ENCODE data around the gene SEMA5B. TPM values are rescaled to one million over a fixed set of nuclear protein-coding genes. Genes with fewer than 3 reads are reported as not detected.

The SEMA5B gene
- total and polyA plus RNA-seq, 4 donors, result 0.20 to 1.1 (median 0.23) TPM

DNA sequence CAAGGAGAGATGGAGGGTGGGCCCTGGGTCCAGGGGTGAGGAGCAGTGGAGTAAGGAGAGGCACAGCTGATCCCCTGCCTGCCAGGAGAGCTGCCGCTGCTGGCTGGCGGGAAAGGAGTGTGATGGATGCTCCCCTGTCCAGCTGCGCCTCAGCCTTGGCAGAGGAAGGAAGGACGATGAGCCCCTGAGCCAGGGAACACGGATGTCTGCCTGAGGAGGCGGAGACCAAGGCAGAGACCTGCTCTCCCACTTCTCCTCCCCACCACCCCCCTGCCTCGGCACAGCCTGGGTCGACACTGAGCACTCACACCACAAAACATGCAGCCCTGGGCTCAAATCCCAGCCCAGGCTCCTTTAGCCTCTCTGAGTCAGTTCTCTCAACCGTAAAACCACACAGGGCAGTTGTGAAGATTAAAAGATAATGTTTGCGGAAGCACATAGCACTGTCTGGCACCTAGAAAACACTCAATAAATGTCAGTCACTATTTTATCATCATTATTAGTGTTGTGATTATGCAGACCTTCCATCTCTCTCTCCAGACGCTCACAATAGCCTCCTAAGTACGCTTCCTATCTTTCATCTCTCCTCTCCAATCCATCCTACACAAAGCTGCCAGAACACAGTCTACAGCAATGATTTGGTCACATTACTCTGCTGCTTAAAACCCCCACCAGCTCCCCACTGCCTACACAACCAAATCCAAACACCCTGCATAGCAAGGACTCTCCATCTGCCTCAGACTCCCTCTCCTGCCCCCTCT, 52.2 kb downstream of the SEMA5B start:
- TF ChIP-seq, protein P1, sequence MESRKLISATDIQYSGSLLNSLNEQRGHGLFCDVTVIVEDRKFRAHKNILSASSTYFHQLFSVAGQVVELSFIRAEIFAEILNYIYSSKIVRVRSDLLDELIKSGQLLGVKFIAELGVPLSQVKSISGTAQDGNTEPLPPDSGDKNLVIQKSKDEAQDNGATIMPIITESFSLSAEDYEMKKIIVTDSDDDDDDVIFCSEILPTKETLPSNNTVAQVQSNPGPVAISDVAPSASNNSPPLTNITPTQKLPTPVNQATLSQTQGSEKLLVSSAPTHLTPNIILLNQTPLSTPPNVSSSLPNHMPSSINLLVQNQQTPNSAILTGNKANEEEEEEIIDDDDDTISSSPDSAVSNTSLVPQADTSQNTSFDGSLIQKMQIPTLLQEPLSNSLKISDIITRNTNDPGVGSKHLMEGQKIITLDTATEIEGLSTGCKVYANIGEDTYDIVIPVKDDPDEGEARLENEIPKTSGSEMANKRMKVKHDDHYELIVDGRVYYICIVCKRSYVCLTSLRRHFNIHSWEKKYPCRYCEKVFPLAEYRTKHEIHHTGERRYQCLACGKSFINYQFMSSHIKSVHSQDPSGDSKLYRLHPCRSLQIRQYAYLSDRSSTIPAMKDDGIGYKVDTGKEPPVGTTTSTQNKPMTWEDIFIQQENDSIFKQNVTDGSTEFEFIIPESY (IDR thresholded peaks at IDR 0.05), result no peak
- TF ChIP-seq GABPA (IDR thresholded peaks at IDR 0.05 in 1 of 2, conservative IDR thresholded peaks at IDR 0.05 in 1 of 2), result no peak
- TF ChIP-seq HNF4G (IDR thresholded peaks at IDR 0.05), result no peak
- no peak for TF ChIP-seq HNF4A (conservative IDR thresholded peaks at IDR 0.05)
- H3K4me1 ChIP-seq (ENCODE audit: control insufficient read depth in 4 of 4, insufficient read depth in 4 of 4, low read length in 3 of 4), result no peaks in the 10 kb centered on the region
- no peak overlapping the region for H3K4me3 ChIP-seq (ENCODE audit: low read depth in 1 of 3, low read length in 3 of 3)
- 60% methylated on average over 12 of the region's 12 CpGs for WGBS
- H3K27me3 ChIP-seq (ENCODE audit: control insufficient read depth in 4 of 4, insufficient read depth in 4 of 4, low read length in 3 of 4), result no peaks in the 10 kb centered on the region
- no peaks in the 10 kb centered on the region for H3K9me3 ChIP-seq (ENCODE audit: control insufficient read depth in 4 of 4, low read length in 3 of 4)
- H3K36me3 ChIP-seq (ENCODE audit: control insufficient read depth in 4 of 4, insufficient read depth in 3 of 4, low read depth in 1 of 4, low read length in 3 of 4), result no peaks in the 10 kb centered on the region
- H3K9ac ChIP-seq (ENCODE audit: low read depth in 1 of 2, low read length in 2 of 2), result no peak overlapping the region
- no peak for DNase-seq (ENCODE audit: low spot score)
- no peak overlapping the region for H3K27ac ChIP-seq (ENCODE audit: low read depth in 1 of 2, low read length in 2 of 2)

DNA sequence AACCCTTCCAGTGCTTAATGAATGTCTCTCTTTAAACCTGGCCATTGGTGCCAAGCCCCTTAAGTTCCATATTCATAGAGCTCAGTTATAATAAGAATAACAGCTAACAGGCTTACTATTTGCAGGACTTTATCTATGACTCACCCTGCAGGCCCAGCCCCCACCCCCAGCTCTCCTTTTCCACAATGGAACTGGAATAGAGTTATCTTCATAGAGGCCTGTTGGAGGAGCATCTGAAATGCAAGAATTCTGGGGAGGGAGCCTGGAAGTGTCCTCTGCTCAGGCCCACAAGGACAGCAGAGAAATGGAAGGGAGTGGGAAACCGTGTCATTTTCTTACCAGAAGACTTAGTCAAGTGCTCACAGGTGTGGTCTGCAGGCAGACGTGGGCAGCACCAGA, 52.8 kb downstream of the SEMA5B start:
- 67% methylated on average over 2 of the region's 2 CpGs for WGBS
- H3K27me3 ChIP-seq (ENCODE audit: control insufficient read depth in 4 of 4, insufficient read depth in 4 of 4, low read length in 3 of 4), result no peaks in the 10 kb centered on the region
- no peak overlapping the region for H3K4me3 ChIP-seq (ENCODE audit: low read depth in 1 of 3, low read length in 3 of 3)
- no peaks in the 10 kb centered on the region for H3K4me1 ChIP-seq (ENCODE audit: control insufficient read depth in 4 of 4, insufficient read depth in 4 of 4, low read length in 3 of 4)
- H3K27ac ChIP-seq (ENCODE audit: low read depth in 1 of 2, low read length in 2 of 2), result no peak overlapping the region
- TF ChIP-seq, protein P1 (IDR thresholded peaks at IDR 0.05), result no peak
- TF ChIP-seq YY1 (IDR thresholded peaks at IDR 0.05), result no peak
- peak in 1 of 2 donors; percentile 32 for TF ChIP-seq JUND (IDR thresholded peaks at IDR 0.05)
- no peak for TF ChIP-seq HNF4A (conservative IDR thresholded peaks at IDR 0.05)
- TF ChIP-seq, protein P2, sequence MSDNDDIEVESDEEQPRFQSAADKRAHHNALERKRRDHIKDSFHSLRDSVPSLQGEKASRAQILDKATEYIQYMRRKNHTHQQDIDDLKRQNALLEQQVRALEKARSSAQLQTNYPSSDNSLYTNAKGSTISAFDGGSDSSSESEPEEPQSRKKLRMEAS (IDR thresholded peaks at IDR 0.05), result no peak
- no peak for TF ChIP-seq NR2F2 (IDR thresholded peaks at IDR 0.05)
- TF ChIP-seq RXRA (IDR thresholded peaks at IDR 0.05), result no peak
- TF ChIP-seq RAD21 (IDR thresholded peaks at IDR 0.05), result no peak
- H3K36me3 ChIP-seq (ENCODE audit: control insufficient read depth in 4 of 4, insufficient read depth in 3 of 4, low read depth in 1 of 4, low read length in 3 of 4), result no peaks in the 10 kb centered on the region
- no peak overlapping the region for H3K9ac ChIP-seq (ENCODE audit: low read depth in 1 of 2, low read length in 2 of 2)
- no peaks in the 10 kb centered on the region for H3K9me3 ChIP-seq (ENCODE audit: control insufficient read depth in 4 of 4, low read length in 3 of 4)
- no peak for DNase-seq (ENCODE audit: low spot score)

DNA sequence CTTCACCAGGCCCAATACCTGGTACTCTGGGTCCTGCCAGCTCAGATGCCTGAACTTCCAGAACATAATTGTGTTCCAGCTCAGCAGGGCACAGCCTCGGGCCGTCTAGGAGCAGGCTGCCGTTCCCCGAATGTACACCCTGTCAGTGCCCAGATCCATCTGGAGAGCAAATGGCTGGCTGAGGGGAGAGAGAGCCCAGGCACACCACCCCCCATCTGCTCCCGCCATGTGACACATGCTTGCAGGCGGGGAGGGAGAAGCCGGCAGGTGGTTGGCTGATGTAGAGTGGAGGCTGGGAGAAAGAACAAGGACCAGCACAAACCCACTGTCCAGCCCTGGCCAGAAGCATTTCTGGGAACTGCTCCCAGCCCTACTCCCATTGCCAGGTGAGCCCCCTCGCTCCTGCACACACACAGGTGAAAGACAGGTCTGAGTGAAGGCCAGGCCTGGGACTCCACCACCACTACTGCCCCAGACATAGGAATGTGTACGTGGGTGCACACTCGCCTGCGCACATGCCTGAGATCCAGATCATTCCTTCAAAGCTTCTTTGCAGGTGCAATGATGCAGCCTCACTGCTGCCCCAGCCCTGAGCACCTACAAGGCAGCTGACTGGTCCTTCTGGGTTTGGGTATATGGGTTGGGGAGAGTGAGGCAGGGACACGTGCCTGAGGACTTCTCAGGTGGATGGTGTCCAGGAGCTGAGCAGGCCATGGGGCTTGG, 53.5 kb downstream of the SEMA5B start:
- WGBS, result 95% methylated on average over 12 of the region's 12 CpGs
- no peak for DNase-seq (ENCODE audit: low spot score)
- Histone ChIP-seq H3K27ac (ENCODE audit: low read depth in 1 of 2, low read length in 2 of 2) (no peak overlapping the region), H3K36me3 (ENCODE audit: control insufficient read depth in 4 of 4, insufficient read depth in 3 of 4, low read depth in 1 of 4, low read length in 3 of 4) (no peaks in the 10 kb centered on the region), H3K27me3 (ENCODE audit: control insufficient read depth in 4 of 4, insufficient read depth in 4 of 4, low read length in 3 of 4) (no peaks in the 10 kb centered on the region), H3K4me1 (ENCODE audit: control insufficient read depth in 4 of 4, insufficient read depth in 4 of 4, low read length in 3 of 4) (no peaks in the 10 kb centered on the region), H3K9me3 (ENCODE audit: control insufficient read depth in 4 of 4, low read length in 3 of 4) (no peaks in the 10 kb centered on the region), H3K4me3 (ENCODE audit: low read depth in 1 of 3, low read length in 3 of 3) (no peak overlapping the region), H3K9ac (ENCODE audit: low read depth in 1 of 2, low read length in 2 of 2) (no peak overlapping the region)
- TF ChIP-seq, protein P3, sequence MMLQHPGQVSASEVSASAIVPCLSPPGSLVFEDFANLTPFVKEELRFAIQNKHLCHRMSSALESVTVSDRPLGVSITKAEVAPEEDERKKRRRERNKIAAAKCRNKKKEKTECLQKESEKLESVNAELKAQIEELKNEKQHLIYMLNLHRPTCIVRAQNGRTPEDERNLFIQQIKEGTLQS (IDR thresholded peaks at IDR 0.05), result no peak
- TF ChIP-seq RAD21 (IDR thresholded peaks at IDR 0.05) (no peak), FOXA1 (IDR thresholded peaks at IDR 0.05) (no peak), HNF4A (conservative IDR thresholded peaks at IDR 0.05) (no peak), JUND (IDR thresholded peaks at IDR 0.05) (no peak), HNF4G (IDR thresholded peaks at IDR 0.05) (no peak), RXRA (IDR thresholded peaks at IDR 0.05) (no peak), NR2F2 (IDR thresholded peaks at IDR 0.05) (no peak), YY1 (IDR thresholded peaks at IDR 0.05) (no peak), EGR1 (IDR thresholded peaks at IDR 0.05; ENCODE audit: low read depth in 2 of 2) (no peak)
- TF ChIP-seq, protein P4, sequence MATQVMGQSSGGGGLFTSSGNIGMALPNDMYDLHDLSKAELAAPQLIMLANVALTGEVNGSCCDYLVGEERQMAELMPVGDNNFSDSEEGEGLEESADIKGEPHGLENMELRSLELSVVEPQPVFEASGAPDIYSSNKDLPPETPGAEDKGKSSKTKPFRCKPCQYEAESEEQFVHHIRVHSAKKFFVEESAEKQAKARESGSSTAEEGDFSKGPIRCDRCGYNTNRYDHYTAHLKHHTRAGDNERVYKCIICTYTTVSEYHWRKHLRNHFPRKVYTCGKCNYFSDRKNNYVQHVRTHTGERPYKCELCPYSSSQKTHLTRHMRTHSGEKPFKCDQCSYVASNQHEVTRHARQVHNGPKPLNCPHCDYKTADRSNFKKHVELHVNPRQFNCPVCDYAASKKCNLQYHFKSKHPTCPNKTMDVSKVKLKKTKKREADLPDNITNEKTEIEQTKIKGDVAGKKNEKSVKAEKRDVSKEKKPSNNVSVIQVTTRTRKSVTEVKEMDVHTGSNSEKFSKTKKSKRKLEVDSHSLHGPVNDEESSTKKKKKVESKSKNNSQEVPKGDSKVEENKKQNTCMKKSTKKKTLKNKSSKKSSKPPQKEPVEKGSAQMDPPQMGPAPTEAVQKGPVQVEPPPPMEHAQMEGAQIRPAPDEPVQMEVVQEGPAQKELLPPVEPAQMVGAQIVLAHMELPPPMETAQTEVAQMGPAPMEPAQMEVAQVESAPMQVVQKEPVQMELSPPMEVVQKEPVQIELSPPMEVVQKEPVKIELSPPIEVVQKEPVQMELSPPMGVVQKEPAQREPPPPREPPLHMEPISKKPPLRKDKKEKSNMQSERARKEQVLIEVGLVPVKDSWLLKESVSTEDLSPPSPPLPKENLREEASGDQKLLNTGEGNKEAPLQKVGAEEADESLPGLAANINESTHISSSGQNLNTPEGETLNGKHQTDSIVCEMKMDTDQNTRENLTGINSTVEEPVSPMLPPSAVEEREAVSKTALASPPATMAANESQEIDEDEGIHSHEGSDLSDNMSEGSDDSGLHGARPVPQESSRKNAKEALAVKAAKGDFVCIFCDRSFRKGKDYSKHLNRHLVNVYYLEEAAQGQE (IDR thresholded peaks at IDR 0.05), result no peak

All from liver (tissue), 9 donors.